HepG2 (cell line): ENCODE measurements around the gene MAD2L2. TPM values are rescaled to one million over a fixed set of nuclear protein-coding genes. Genes with fewer than 3 reads are reported as not detected.

Source experiments
- ARID5B ChIP-seq: IDR thresholded peaks from 2 replicates; pipeline ENCODE4 v1.4.0; 2020; ENCODE audit warnings: mild to moderate bottlenecking, missing genetic modification reagents
- CCDC6 ChIP-seq: sonication (generic); formaldehyde crosslinking; IDR thresholded peaks from 2 replicates; pipeline ENCODE4 v1.8.1; 2022; ENCODE audit warnings: mild to moderate bottlenecking, missing genetic modification reagents, moderate library complexity
- CENPBD1 ChIP-seq: sonication (generic); formaldehyde crosslinking; IDR thresholded peaks from 2 replicates; pipeline ENCODE4 v1.8.0; 2022; ENCODE audit warnings: missing genetic modification reagents, low read depth, mild to moderate bottlenecking, borderline replicate concordance
- CHD2 ChIP-seq: IDR thresholded peaks from 2 replicates; pipeline ENCODE4 v1.6.1; 2011; ENCODE audit warnings: low read depth, low read length, improper control_type of control experiment
- CREBL2 ChIP-seq: sonication (generic); formaldehyde crosslinking; IDR thresholded peaks from 2 replicates; pipeline ENCODE4 v1.8.1; 2023; ENCODE audit warnings: missing genetic modification reagents, mild to moderate bottlenecking, borderline replicate concordance
- DPF2 ChIP-seq: sonication (generic); formaldehyde crosslinking; IDR thresholded peaks from 2 replicates; pipeline ENCODE4 v1.4.0; 2020; ENCODE audit warnings: mild to moderate bottlenecking, low read depth, missing genetic modification reagents, borderline replicate concordance
- GFI1 ChIP-seq: sonication (generic); formaldehyde crosslinking; IDR thresholded peaks from 2 replicates; pipeline ENCODE4 v1.5.0; 2020; ENCODE audit warnings: missing genetic modification reagents, mild to moderate bottlenecking, borderline replicate concordance
- HNF4A ChIP-seq: sonication (generic); formaldehyde crosslinking; IDR thresholded peaks from 2 replicates; pipeline ENCODE4 v1.4.0; 2020; ENCODE audit warnings: missing genetic modification reagents
- LCORL ChIP-seq, 2 experiments: fragments of 450-650 bp in 1 of 2; sonication (generic) in 1 of 2; formaldehyde crosslinking in 1 of 2; IDR thresholded peaks; 2 replicates each; pipeline versions ENCODE4 v1.5.0 to v1.6.1; 2017 to 2020; ENCODE audit warnings: antibody characterized with exemption in 1 of 2, missing genetic modification reagents in 1 of 2
- NR0B2 ChIP-seq: sonication (generic); formaldehyde crosslinking; IDR thresholded peaks from 2 replicates; pipeline ENCODE4 v1.4.0; 2020; ENCODE audit warnings: mild to moderate bottlenecking, missing genetic modification reagents
- RFX1 ChIP-seq: fragments of 450-650 bp; IDR thresholded peaks from 2 replicates; pipeline ENCODE4 v1.6.1; 2017
- RNF2 ChIP-seq: fragments of 450-650 bp; conservative IDR thresholded peaks from 2 replicates; pipeline ENCODE4 v1.6.1; 2016; ENCODE audit warnings: low read depth
- SIN3B ChIP-seq: fragments of 150-350 bp; IDR thresholded peaks from 2 replicates; pipeline ENCODE4 v1.6.1; 2014; ENCODE audit warnings: low read length
- SKI ChIP-seq: fragments of 450-650 bp; IDR thresholded peaks from one replicate; pipeline ENCODE4 v1.6.1; 2018; ENCODE audit warnings: mild to moderate bottlenecking; ENCODE audit not compliant: partially characterized antibody
- SMAD1 ChIP-seq: sonication (generic); formaldehyde crosslinking; IDR thresholded peaks from 2 replicates; pipeline ENCODE4 v1.4.0; 2020; ENCODE audit warnings: missing genetic modification reagents, low read depth, mild to moderate bottlenecking, borderline replicate concordance
- SMYD3 ChIP-seq: sonication (generic); formaldehyde crosslinking; IDR thresholded peaks from 2 replicates; pipeline ENCODE4 v1.8.1; 2023; ENCODE audit warnings: mild to moderate bottlenecking, missing genetic modification reagents
- STAT5B ChIP-seq: sonication (generic); formaldehyde crosslinking; IDR thresholded peaks from 2 replicates; pipeline ENCODE4 v1.4.0; 2020; ENCODE audit warnings: missing genetic modification reagents
- TEF ChIP-seq: sonication (generic); formaldehyde crosslinking; IDR thresholded peaks from 2 replicates; pipeline ENCODE4 v1.5.0; 2020; ENCODE audit warnings: missing genetic modification reagents
- ZBTB14 ChIP-seq: sonication (generic); formaldehyde crosslinking; IDR thresholded peaks from 2 replicates; pipeline ENCODE4 v1.4.0; 2020; ENCODE audit warnings: missing genetic modification reagents
- ZBTB7B ChIP-seq: sonication (generic); formaldehyde crosslinking; IDR thresholded peaks from 2 replicates; pipeline ENCODE4 v1.4.0; 2020; ENCODE audit warnings: missing genetic modification reagents
- ZNF431 ChIP-seq: sonication (generic); formaldehyde crosslinking; IDR thresholded peaks from 2 replicates; pipeline ENCODE4 v1.9.0; 2022; ENCODE audit warnings: missing genetic modification reagents, low read depth, mild to moderate bottlenecking, borderline replicate concordance
- ZNF737 ChIP-seq: sonication (generic); formaldehyde crosslinking; IDR thresholded peaks from 2 replicates; pipeline ENCODE4 v1.5.0; 2020; ENCODE audit warnings: missing genetic modification reagents, mild to moderate bottlenecking, borderline replicate concordance
- ZNF878 ChIP-seq: sonication (generic); formaldehyde crosslinking; IDR thresholded peaks from 2 replicates; pipeline ENCODE4 v1.8.1; 2023; ENCODE audit warnings: mild to moderate bottlenecking, missing genetic modification reagents, moderate library complexity
- polyA plus RNA-seq, 8 experiments: library from polyadenylated mRNA; depleted of rRNA in 3 of 8; stranded (reverse) in 7 of 8; unstranded in 1 of 8; fragments of >200 nt; fragmentation: Illumina TruSeq in 4 of 8; extraction: Trizol in 4 of 8; gene quantifications; 2 replicates each; pipeline versions ENCODE4 v1.2.1 to v1.2.3, GENCODE V29; 2011 to 2016; ENCODE audit warnings: low read depth in 4 of 8, missing spikeins in 1 of 8, mixed read lengths in 1 of 8; ENCODE audit not compliant: insufficient read depth in 1 of 8
- total RNA-seq, 5 experiments: library from RNA; depleted of rRNA; stranded (reverse); fragments of >200 nt; fragmentation: Illumina TruSeq; extraction: Trizol; gene quantifications; 2 replicates each; pipeline ENCODE4 v1.2.3, GENCODE V29; 2016; ENCODE audit warnings: low read depth in 1 of 5

Gene MAD2L2
- total and polyA plus RNA-seq, 2 of the 13 experiments (the other 11 are each of a cell fraction or from before 2014, with no cell fraction given): 51.8 to 53.8 TPM

- no peak for TF ChIP-seq CHD2
- TF ChIP-seq ZBTB14 (CRISPR knock-in tag): no peak
- no peak for TF ChIP-seq ZNF737 (CRISPR knock-in tag)
- TF ChIP-seq CREBL2 (CRISPR knock-in tag): no peak
- no peak for TF ChIP-seq RFX1
- TF ChIP-seq SMAD1 (CRISPR knock-in tag): peak; percentile 78; the same call in 1 of the 2 replicates
- no peak for TF ChIP-seq RNF2
- TF ChIP-seq ZNF431: peak; percentile 29; the same call in 1 of the 2 replicates
- TF ChIP-seq SKI: peak; percentile 27
- TF ChIP-seq HNF4A (CRISPR knock-in tag): peak; percentile 97
- 0 out of 2 replicates have a peak, but pooled peaks have one; percentile 28 for TF ChIP-seq GFI1 (CRISPR knock-in tag)
- TF ChIP-seq ZBTB7B (CRISPR knock-in tag): peak; percentile 43; the same call in 1 of the 2 replicates
- no peak for TF ChIP-seq DPF2 (CRISPR knock-in tag)
- peak; percentile 41; the same call in 1 of the 2 replicates for TF ChIP-seq ARID5B (CRISPR knock-in tag)
- no peak for TF ChIP-seq ZNF878
- 0 out of 2 replicates have a peak, but pooled peaks have one; percentile 47 for TF ChIP-seq CCDC6 (CRISPR knock-in tag)
- 0 out of 2 replicates have a peak, but pooled peaks have one; percentile 50 for TF ChIP-seq SMYD3 (CRISPR knock-in tag)
- TF ChIP-seq NR0B2 (CRISPR knock-in tag): 0 out of 2 replicates have a peak, but pooled peaks have one; percentile 47
- no peak for TF ChIP-seq TEF (CRISPR knock-in tag)
- TF ChIP-seq CENPBD1 (CRISPR knock-in tag): no peak
- TF ChIP-seq STAT5B: no peak
- TF ChIP-seq SIN3B: no peak
- TF ChIP-seq LCORL (IDR thresholded peaks at IDR 0.05): no peak
- TF ChIP-seq LCORL (CRISPR knock-in tag; IDR thresholded peaks at IDR 0.05): peak; percentile 96; the same call in 1 of the 2 replicates
Measured at GRCh38 chr1:11671544-11672286, 9.2 kb downstream of the MAD2L2 start (continued).
